Activated CD8-positive, alpha-beta T cell treated with anti-CD3 and anti-CD28 coated beads, Interleukin-2, amount 10 ng/mL, durations not matched to agents 7 days and 5 days (primary cell): ENCODE data around the gene FUT8. TPM values are rescaled to one million over a fixed set of nuclear protein-coding genes. Genes with fewer than 3 reads are reported as not detected.

Experiments used
- ATAC-seq: fragments of 150-1000 bp; cut with Tn5 transposase; one replicate; pipeline ENCODE4 v1.10.0; 2021; ENCODE audit warnings: moderate library complexity
- CTCF ChIA-PET: fragments of 350-600 bp; sonication (Branson Sonifier 250); formaldehyde crosslinking; loops from one replicate; lab custom pipeline; 2021; ENCODE audit warnings: antibody characterized with exemption; lab: Charles Lee
- POLR2A ChIA-PET: fragments of 350-600 bp; sonication (Branson Sonifier 250); formaldehyde crosslinking; loops from one replicate; lab custom pipeline; 2021; ENCODE audit warnings: antibody characterized with exemption; lab: Charles Lee
- DNase-seq: peaks from one replicate; pipeline ENCODE4 v3.0.0-alpha.2; 2020
- H3K27ac Mint-ChIP-seq: one replicate; pipeline ENCODE4 v1.8.0; 2021; ENCODE audit warnings: mild to moderate bottlenecking, mixed read lengths
- H3K27me3 Mint-ChIP-seq: one replicate; pipeline ENCODE4 v1.8.0; 2021; ENCODE audit warnings: low read depth, mixed read lengths
- H3K36me3 Mint-ChIP-seq: one replicate; pipeline ENCODE4 v1.8.0; 2021; ENCODE audit warnings: low read depth, mixed read lengths
- H3K4me1 Mint-ChIP-seq: one replicate; pipeline ENCODE4 v1.8.0; 2021; ENCODE audit warnings: low read depth, mixed read lengths
- H3K4me3 Mint-ChIP-seq: one replicate; pipeline ENCODE4 v1.8.0; 2021; ENCODE audit warnings: mild to moderate bottlenecking, mixed read lengths
- H3K9me3 Mint-ChIP-seq: one replicate; pipeline ENCODE4 v1.8.0; 2022; ENCODE audit warnings: mixed read lengths; ENCODE audit not compliant: insufficient read depth
- total RNA-seq, 2 experiments: library from RNA; stranded (reverse); gene quantifications; one replicate each; pipeline ENCODE4 v1.2.3, GENCODE V29; 2021

The FUT8 gene
- total RNA-seq, 2 experiments from 2014 or later: 99.2 to 101 TPM

DNA sequence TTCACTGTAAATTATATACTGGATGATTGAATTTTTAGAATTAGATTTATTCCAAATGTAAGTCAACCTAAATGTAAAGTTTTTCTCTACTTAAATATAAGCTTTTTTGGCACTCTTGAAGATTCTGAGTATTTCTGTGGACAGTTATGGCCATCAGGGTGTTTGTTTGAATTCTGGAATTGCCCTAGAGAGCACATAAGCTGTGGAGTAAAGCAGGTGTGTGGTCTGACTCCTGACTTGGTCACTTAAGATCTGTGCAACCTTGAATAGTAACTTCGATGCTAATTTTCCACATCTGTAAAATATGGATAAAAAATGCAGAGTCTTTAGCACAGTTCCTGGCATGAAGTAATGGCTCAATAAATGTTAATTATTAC, 64.4 kb downstream of the FUT8 start:
- Mint-ChIP-seq H3K27me3 (no peaks in the 10 kb centered on the region), H3K4me3 (no peak overlapping the region), H3K4me1 (peaks cover 54% of the 10 kb centered on the region), H3K27ac (no peak overlapping the region), H3K9me3 (peaks cover 4% of the 10 kb centered on the region), H3K36me3 (peaks cover 44% of the 10 kb centered on the region)
- ATAC-seq (no peak), DNase-seq (no peak)
- ChIA-PET POLR2A (interaction anchor here (1.5 kb wide), 1 partner anchor 17 kb away, joined by 5 read pairs; no protein-coding TSS in a partner anchor), CTCF (interaction anchor here (0.9 to 1.9 kb wide), 7 partner anchors 11 to 484 kb away, joined by 3 to 6 read pairs (median 3); no protein-coding TSS in a partner anchor)

DNA sequence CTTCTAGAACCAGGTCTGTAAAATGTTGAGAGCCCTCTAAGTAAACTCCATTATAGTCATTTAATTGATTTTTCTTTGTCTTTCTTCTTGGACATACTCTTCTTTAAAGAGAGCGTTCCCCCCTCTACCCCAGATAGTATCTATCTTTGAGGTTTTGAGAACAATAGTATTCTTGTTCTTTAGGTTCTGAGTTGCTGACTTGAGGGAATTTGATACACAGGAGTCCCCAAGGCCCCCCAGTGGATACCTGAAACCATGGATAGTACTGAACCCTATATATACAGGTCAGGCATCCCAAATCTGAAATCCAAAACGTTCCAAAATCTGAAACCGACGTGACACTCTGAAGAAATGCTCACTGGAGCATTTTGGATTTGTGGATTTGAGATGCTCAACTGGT, 65.5 kb downstream of the FUT8 start:
- Mint-ChIP-seq H3K4me1 (peaks cover 60% of the 10 kb centered on the region), H3K27ac (no peak overlapping the region), H3K9me3 (peaks cover 4% of the 10 kb centered on the region), H3K27me3 (no peaks in the 10 kb centered on the region), H3K4me3 (no peak overlapping the region), H3K36me3 (peaks cover 52% of the 10 kb centered on the region)
- DNase-seq (no peak), ATAC-seq (no peak)
- CTCF ChIA-PET: interaction anchor here (1.3 to 1.5 kb wide), 4 partner anchors 10 to 483 kb away, joined by 3 to 5 read pairs (median 4); no protein-coding TSS in a partner anchor
- POLR2A ChIA-PET: no interaction called here

DNA sequence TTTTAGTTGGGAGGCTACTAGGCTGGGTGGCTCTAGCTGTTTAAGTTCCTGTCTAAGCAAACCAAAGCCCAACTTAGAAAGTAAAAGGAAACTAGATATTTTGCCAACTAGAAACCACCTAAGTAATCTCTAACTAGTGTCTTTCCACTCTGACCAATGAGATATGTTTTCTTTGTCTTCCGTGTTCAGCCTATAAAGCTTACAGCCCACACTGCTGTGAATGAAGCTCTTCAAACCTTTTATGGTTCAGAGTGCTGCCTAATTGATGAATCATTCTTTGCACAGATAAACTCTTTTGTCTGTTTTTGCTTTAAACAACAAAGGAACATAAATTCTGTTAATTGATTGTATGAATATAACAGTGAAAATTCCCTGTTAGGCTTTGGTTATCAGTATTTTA, 66.1 kb downstream of the FUT8 start:
- no peak overlapping the region for H3K4me3 Mint-ChIP-seq
- ATAC-seq: peak; percentile 88
- peaks cover 53% of the 10 kb centered on the region for H3K36me3 Mint-ChIP-seq
- POLR2A ChIA-PET: interaction anchor here (0.7 kb wide), 1 partner anchor 50 kb away, joined by 3 read pairs; no protein-coding TSS in a partner anchor
- peaks cover 64% of the 10 kb centered on the region for H3K4me1 Mint-ChIP-seq
- peak overlapping the region; percentile 3 for H3K27ac Mint-ChIP-seq
- no peak for DNase-seq
- peaks cover 4% of the 10 kb centered on the region for H3K9me3 Mint-ChIP-seq
- no peaks in the 10 kb centered on the region for H3K27me3 Mint-ChIP-seq
- CTCF ChIA-PET: interaction anchor here (0.6 to 1.5 kb wide), 3 partner anchors 9 to 346 kb away, joined by 3 to 5 read pairs (median 5); no protein-coding TSS in a partner anchor

DNA sequence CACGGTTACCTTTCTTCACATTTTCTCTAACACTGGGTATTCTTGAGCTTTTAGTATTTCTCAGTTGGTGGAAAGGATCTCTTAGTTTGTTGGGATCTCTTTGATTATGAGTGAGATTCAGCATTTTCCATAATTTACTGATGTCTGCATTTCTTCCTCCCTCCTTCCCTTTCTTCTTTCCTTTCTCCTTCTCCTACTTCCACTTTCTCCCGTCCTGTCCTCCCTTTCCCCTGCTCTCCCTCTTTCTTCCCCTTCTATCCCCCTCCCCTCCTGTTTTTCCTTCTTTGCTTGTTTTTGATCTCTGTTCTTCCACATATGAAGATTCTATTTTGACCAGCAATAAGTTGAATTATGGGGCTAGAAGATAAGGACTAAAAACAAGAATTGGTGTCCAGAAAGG, 66.9 kb downstream of the FUT8 start:
- Mint-ChIP-seq H3K9me3 (peaks cover 7% of the 10 kb centered on the region), H3K4me1 (peaks cover 64% of the 10 kb centered on the region), H3K4me3 (no peak overlapping the region), H3K27me3 (no peaks in the 10 kb centered on the region), H3K36me3 (peaks cover 54% of the 10 kb centered on the region), H3K27ac (peak overlapping the region; percentile 66)
- ChIA-PET POLR2A (interaction anchor here (0.7 kb wide), 1 partner anchor 51 kb away, joined by 3 read pairs; no protein-coding TSS in a partner anchor), CTCF (interaction anchor here (0.6 to 1.5 kb wide), 3 partner anchors 9 to 333 kb away, joined by 3 to 5 read pairs (median 3); no protein-coding TSS in a partner anchor)
- ATAC-seq (no peak), DNase-seq (no peak)

DNA sequence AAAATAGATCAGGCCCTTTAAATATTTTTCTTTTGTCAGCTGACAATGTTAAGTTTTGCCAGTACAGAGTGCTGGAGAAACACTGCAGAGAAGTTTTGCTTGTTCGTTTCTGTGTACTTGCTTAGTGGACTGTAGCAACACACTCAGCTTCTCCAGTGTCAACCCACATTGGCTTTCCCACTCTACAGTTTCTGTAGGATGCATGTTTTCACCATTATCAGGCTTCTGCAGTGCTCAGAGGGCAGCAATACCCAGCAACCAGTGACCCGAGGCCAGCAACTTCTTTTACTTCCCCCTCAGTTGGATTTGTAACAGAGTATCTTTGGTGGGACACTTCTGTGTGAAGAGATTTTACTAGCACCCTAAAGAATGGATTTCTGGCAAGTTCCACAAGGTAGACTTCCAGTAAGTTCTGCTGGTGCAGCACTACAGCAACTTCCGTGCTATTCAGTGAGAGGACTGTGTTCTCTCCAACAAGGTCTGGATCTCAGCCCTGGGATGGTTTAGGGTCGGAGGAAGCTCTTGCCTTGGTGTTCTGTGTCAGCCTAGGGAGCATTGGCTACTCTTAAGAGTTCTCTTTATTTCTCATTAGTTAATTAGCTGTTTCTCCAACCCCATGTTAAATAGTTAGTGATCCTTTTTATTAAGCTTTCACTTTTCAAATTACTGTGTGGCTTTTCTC, 70.4 kb downstream of the FUT8 start:
- DNase-seq: no peak
- POLR2A ChIA-PET: interaction anchor here (0.5 kb wide), 1 partner anchor 476 kb away, joined by 4 read pairs; no protein-coding TSS in a partner anchor
- peaks cover 7% of the 10 kb centered on the region for H3K9me3 Mint-ChIP-seq
- H3K4me3 Mint-ChIP-seq: no peak overlapping the region
- CTCF ChIA-PET: interaction anchor here (1.2 to 1.3 kb wide), 2 partner anchors 9 kb away, joined by 3 to 6 read pairs; no protein-coding TSS in a partner anchor
- H3K27ac Mint-ChIP-seq: no peak overlapping the region
- ATAC-seq: no peak
- H3K27me3 Mint-ChIP-seq: no peaks in the 10 kb centered on the region
- H3K36me3 Mint-ChIP-seq: peaks cover 56% of the 10 kb centered on the region
- H3K4me1 Mint-ChIP-seq: peaks cover 54% of the 10 kb centered on the region

DNA sequence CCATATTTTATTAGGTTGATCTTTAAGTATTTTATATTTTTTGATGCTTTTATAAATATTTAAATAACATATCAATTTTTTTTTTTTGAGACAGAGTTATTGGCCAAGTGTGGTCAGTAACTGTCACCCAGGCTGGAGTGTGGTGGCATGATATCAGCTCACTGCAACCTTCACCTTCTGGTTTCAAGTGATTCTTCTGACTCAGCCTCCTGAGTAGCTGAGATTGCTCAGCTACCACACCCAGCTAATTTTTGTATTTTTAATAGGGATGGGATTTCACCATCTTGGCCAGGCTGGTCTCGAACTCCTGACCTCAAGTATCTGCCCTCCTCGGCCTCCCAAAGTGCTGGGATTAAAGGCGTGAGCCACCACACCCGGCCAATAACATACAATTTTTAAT, 71.1 kb downstream of the FUT8 start:
- CTCF ChIA-PET: interaction anchor here (0.9 to 1.3 kb wide), 2 partner anchors 9 to 23 kb away, joined by 3 to 4 read pairs; no protein-coding TSS in a partner anchor

DNA sequence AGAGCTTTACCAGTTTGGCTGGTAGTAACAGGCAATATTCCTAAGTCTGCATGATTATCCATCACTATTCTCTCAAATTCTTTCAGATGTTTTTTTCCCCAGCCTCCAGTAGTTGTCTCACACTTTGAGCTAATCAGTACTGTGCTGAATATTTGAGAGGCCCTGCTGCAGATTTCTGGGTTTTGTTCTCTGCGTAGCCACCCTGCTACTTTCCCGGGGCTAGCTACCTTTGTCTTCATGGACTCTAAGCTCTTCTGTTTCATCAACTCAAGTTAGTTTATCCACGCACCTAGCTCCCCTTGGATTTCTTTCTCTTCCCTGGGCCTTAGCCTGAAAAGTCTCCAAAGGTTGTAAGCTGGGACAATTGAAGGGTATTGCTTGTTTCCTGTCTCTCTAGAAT, 73.0 kb downstream of the FUT8 start:
- H3K4me1 Mint-ChIP-seq: peaks cover 37% of the 10 kb centered on the region
- H3K9me3 Mint-ChIP-seq: peaks cover 3% of the 10 kb centered on the region

More for the DNA sequence above, 71.1 kb downstream of the FUT8 start:
- POLR2A ChIA-PET: interaction anchor here (0.5 kb wide), 1 partner anchor 477 kb away, joined by 4 read pairs; no protein-coding TSS in a partner anchor
- no peak for ATAC-seq
- Mint-ChIP-seq H3K4me3 (no peak overlapping the region), H3K9me3 (peaks cover 7% of the 10 kb centered on the region), H3K27me3 (no peaks in the 10 kb centered on the region), H3K4me1 (peaks cover 47% of the 10 kb centered on the region), H3K27ac (no peak overlapping the region), H3K36me3 (peaks cover 56% of the 10 kb centered on the region)
- no peak for DNase-seq

DNA sequence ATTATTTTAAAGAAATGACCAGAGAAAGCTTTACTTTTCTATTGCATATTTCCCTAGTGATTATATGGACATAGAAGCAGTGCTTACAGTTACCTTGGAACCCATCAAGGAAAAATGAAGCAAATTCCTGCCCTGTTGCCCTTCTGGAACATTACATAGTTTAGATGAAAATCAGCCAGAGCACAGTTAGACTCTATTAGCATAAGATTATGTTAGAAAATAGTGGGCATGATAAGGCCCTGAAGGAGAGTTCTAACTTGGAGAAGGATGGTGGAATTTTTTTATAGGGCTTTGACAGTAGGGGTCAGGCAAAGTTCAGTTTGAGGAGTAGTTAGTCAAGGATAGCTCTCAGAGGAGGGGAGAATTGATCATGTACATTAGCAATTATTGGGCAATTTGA, 74.3 kb downstream of the FUT8 start:
- Mint-ChIP-seq H3K9me3 (peaks cover 3% of the 10 kb centered on the region), H3K4me1 (peaks cover 33% of the 10 kb centered on the region), H3K4me3 (no peak overlapping the region), H3K27me3 (no peaks in the 10 kb centered on the region), H3K36me3 (peaks cover 47% of the 10 kb centered on the region), H3K27ac (no peak overlapping the region)
- DNase-seq (no peak), ATAC-seq (no peak)
- ChIA-PET CTCF (interaction anchor here (1.2 to 1.5 kb wide), 5 partner anchors 13 to 474 kb away, joined by 3 to 6 read pairs (median 5); no protein-coding TSS in a partner anchor), POLR2A (no interaction called here)

More for the DNA sequence above, 73.0 kb downstream of the FUT8 start:
- DNase-seq (no peak), ATAC-seq (no peak)
- no peaks in the 10 kb centered on the region for H3K27me3 Mint-ChIP-seq
- peaks cover 48% of the 10 kb centered on the region for H3K36me3 Mint-ChIP-seq
- no peak overlapping the region for H3K27ac Mint-ChIP-seq
- H3K4me3 Mint-ChIP-seq: no peak overlapping the region
- POLR2A ChIA-PET: no interaction called here
- CTCF ChIA-PET: interaction anchor here (1.2 to 1.5 kb wide), 2 partner anchors 17 to 475 kb away, joined by 3 to 6 read pairs; no protein-coding TSS in a partner anchor

DNA sequence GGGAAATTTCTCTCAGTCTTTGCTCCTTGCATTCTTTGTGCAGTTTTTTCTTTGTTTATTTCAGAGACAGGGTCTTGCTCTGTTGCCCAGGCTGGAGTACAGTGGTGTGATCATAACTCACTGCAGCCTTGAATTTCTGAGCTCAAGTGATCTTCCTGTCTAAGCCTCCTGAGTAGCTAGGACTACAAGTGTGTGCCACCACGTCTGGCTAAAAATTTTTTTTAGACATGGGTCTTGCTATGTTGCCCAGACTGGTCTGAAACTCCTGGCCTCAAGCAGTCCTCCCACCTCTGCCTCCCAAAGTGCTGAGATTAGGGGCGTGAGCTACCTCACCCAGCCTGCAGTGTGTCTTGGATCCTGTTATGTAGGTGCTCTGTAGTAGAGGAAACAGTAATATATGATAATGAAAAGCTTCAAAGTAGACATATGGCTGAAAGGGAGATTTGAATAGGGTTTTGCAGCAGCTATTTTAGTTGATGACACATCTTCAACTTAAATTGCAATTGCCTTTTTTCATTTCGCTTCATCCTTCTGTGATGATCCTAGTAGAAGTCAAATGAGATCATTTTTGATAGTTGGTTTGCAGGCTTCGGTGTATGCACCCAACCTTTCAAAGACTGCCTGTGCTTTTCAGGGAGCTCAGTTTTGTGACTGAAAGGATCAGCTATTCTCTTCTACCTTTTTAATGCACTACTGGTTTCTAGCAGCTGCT, 75.4 kb downstream of the FUT8 start:
- Mint-ChIP-seq H3K4me3 (no peak overlapping the region), H3K36me3 (peaks cover 45% of the 10 kb centered on the region), H3K27ac (no peak overlapping the region), H3K27me3 (no peaks in the 10 kb centered on the region), H3K9me3 (peaks cover 3% of the 10 kb centered on the region), H3K4me1 (peaks cover 31% of the 10 kb centered on the region)
- CTCF ChIA-PET: interaction anchor here (1.0 to 1.5 kb wide), 6 partner anchors 9 to 85 kb away, joined by 3 to 6 read pairs (median 4); no protein-coding TSS in a partner anchor
- POLR2A ChIA-PET: interaction anchor here (0.5 kb wide), 1 partner anchor 48 kb away, joined by 4 read pairs; no protein-coding TSS in a partner anchor
- ATAC-seq: no peak
- no peak for DNase-seq

DNA sequence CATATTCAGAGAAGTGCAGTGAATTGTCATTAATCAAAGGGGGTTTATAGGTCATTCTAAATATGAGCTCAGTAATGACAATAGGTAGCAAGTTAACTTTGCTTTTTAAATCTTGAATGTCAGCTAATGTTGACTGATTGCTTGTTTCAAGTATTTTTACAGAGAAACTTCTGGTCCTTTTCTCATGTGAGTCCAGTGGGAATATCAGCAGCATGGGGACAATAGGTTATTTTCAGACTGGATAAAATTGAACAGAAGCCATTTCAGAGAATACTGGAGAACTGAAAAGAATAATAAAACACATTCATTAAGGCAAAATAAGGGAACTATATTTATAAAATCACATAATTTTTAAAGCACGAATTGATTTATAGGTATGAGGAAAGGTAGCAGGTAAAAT, 78.7 kb downstream of the FUT8 start:
- H3K9me3 Mint-ChIP-seq: peaks cover 8% of the 10 kb centered on the region
- peaks cover 52% of the 10 kb centered on the region for H3K36me3 Mint-ChIP-seq
- peaks cover 26% of the 10 kb centered on the region for H3K4me1 Mint-ChIP-seq
- ChIA-PET CTCF (interaction anchor here (1.3 to 1.5 kb wide), 2 partner anchors 9 to 31 kb away, joined by 4 to 6 read pairs; no protein-coding TSS in a partner anchor), POLR2A (no interaction called here)
- H3K27ac Mint-ChIP-seq: no peak overlapping the region
- no peak overlapping the region for H3K4me3 Mint-ChIP-seq
- DNase-seq (no peak), ATAC-seq (no peak)
- H3K27me3 Mint-ChIP-seq: no peaks in the 10 kb centered on the region

DNA sequence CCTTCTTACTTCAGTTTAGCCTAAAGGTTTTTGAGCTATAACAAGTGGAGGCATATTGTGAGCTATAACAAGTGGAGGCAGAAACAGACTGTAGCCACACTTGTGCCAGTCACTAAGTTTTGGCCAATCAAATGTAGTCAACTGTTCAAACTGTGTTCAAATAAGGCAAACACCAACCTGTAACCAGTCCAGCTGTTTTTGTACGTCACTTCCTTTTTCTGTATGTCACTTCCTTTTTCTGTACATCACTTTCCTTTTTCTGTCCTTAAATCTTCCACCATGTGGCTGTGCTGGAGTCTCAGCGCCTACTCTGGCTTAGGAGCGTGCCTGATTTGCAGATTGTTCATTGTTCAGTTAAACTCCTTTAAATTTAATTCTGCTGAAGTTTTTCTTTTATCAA, 79.7 kb downstream of the FUT8 start:
- peaks cover 12% of the 10 kb centered on the region for H3K9me3 Mint-ChIP-seq
- no peak for ATAC-seq
- no peak for DNase-seq
- H3K4me3 Mint-ChIP-seq: no peak overlapping the region
- peaks cover 28% of the 10 kb centered on the region for H3K4me1 Mint-ChIP-seq
- no peak overlapping the region for H3K27ac Mint-ChIP-seq
- CTCF ChIA-PET: interaction anchor here (1.3 to 2.0 kb wide), 3 partner anchors 10 to 77 kb away, joined by 4 to 6 read pairs (median 6); no protein-coding TSS in a partner anchor
- H3K27me3 Mint-ChIP-seq: no peaks in the 10 kb centered on the region
- H3K36me3 Mint-ChIP-seq: peaks cover 55% of the 10 kb centered on the region
- POLR2A ChIA-PET: no interaction called here
